ENCODE results near the gene ATF7IP2.

DNA sequence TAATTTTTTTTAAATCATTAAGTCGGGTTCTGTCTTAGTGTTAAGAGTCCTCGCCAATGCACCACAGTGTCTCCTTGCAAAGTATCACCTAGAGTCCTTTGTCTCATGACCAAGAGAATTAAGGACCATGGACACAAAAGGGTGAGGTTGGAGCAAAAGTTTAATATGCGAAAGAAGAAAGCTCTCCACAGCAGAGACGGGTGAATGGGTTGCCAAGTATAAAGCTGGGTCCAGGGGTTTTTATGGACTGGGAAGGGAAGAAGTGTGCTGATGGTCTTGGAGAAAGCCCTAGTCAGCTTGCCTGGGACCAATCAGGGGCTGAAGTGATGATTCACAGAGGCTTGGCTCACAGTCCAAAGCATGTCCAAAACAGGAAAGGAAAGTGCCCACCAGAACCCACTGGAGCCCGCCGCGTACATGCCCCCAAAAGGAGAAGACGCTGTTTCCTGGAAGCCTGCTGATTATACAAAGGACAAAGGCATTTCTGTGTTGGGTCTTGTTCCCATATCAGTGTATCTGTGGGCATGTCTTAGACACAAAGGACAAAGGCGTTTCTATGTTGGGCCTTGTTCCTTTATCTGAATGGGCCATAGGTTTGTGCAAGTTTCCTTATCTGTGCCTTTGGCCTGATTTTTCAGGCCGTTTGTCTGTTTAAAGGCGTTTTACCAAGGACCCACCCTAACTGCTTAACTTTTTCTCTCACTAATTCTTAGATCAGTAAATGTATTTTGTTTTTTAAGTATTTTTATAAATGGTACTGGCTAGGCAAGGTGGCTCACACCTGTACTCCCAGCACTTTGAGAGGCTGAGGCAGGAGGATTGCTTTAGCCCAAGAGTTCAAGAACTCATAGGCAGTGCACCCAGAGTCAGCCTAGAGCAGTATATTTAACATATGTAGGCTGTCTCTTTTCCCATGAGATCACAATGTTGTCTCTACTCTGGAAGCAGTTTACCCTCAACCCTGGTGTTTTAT, 28.7 kb upstream of the ATF7IP2 start:
- TF ChIP-seq, protein P1, sequence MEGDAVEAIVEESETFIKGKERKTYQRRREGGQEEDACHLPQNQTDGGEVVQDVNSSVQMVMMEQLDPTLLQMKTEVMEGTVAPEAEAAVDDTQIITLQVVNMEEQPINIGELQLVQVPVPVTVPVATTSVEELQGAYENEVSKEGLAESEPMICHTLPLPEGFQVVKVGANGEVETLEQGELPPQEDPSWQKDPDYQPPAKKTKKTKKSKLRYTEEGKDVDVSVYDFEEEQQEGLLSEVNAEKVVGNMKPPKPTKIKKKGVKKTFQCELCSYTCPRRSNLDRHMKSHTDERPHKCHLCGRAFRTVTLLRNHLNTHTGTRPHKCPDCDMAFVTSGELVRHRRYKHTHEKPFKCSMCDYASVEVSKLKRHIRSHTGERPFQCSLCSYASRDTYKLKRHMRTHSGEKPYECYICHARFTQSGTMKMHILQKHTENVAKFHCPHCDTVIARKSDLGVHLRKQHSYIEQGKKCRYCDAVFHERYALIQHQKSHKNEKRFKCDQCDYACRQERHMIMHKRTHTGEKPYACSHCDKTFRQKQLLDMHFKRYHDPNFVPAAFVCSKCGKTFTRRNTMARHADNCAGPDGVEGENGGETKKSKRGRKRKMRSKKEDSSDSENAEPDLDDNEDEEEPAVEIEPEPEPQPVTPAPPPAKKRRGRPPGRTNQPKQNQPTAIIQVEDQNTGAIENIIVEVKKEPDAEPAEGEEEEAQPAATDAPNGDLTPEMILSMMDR (conservative IDR thresholded peaks at IDR 0.05; ENCODE audit: low read length): no peak
- TF ChIP-seq EZH2phosphoT487 (IDR thresholded peaks at IDR 0.05; ENCODE audit: borderline replicate concordance, low read depth, low read length): no peak
